Dendritic cell treated with granulocyte-macrophage colony-stimulating factor and Interleukin-4, amounts not matched to agents 40 ng/mL and 50 ng/mL, for 4 days (primary cell): ENCODE measurements around the gene CALHM6.

Experiments
- H3K27ac Mint-ChIP-seq: one replicate; pipeline ENCODE4 v1.8.0; 2022; ENCODE audit warnings: mild to moderate bottlenecking, mixed read lengths
- H3K27me3 Mint-ChIP-seq: one replicate; pipeline ENCODE4 v1.8.0; 2022; ENCODE audit warnings: mild to moderate bottlenecking, mixed read lengths
- H3K36me3 Mint-ChIP-seq: one replicate; pipeline ENCODE4 v1.8.0; 2022; ENCODE audit warnings: low read depth, mixed read lengths
- H3K4me1 Mint-ChIP-seq: one replicate; pipeline ENCODE4 v1.8.0; 2022; ENCODE audit warnings: low read depth, mixed read lengths
- H3K4me3 Mint-ChIP-seq: one replicate; pipeline ENCODE4 v1.8.0; 2022; ENCODE audit warnings: mild to moderate bottlenecking, moderate library complexity, mixed read lengths
- H3K9me3 Mint-ChIP-seq: one replicate; pipeline ENCODE4 v1.8.0; 2022; ENCODE audit warnings: mixed read lengths
- intact Hi-C: fragments of 100-400 bp; cut with micrococcal nuclease; formaldehyde crosslinking; loops from one replicate; pipeline ENCODE4 v1.15.0; 2022

The CALHM6 gene

DNA sequence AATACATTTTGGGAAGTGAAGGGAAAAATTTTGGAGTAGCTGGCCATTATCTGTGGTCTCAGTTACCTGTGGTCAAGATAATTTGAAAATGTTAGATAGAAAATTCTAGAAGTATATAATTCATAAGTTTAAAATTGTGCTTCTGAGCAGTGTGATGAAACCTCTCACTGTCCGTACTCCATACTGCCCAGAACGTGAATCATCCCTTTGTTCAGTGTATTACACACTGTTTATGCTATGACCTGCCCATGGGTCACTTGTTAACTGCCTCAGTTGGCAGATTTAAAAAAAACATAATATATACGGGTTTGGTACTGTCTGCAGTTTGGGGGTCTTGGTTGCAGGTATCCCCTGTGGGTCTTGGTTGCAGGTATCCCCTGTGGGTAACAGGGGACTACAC lies 46.1 kb downstream of the CALHM6 start:
- intact Hi-C loops, result no loop called here
- Mint-ChIP-seq H3K27me3 (peaks cover 3% of the 10 kb centered on the region), H3K4me3 (no peak overlapping the region), H3K9me3 (peaks cover 20% of the 10 kb centered on the region), H3K4me1 (peaks cover 6% of the 10 kb centered on the region), H3K36me3 (peaks cover 4% of the 10 kb centered on the region), H3K27ac (no peak overlapping the region)

DNA sequence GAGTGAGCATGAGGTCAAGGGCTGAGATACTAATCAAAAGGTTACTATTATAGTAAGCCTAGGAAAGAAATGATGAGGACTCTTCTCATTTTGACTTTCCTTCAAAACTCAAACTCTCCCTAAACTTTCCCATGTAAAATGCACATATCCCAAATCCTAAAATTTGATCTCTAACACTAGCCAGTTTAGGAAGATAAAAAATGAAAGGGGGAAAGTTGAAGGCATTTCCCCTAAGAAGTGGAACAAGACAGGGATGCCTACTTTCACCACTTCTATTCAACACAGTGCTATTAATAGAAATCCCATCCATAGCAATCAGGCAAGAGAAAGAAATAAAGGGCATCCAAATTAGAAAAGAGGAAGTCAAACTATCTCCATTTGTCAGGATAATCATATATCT lies 47.4 kb downstream of the CALHM6 start:
- peaks cover 15% of the 10 kb centered on the region for H3K9me3 Mint-ChIP-seq
- H3K27me3 Mint-ChIP-seq, result peaks cover 6% of the 10 kb centered on the region
- H3K4me1 Mint-ChIP-seq, result peaks cover 6% of the 10 kb centered on the region
- H3K36me3 Mint-ChIP-seq, result no peaks in the 10 kb centered on the region
- no peak overlapping the region for H3K4me3 Mint-ChIP-seq
- no peak overlapping the region for H3K27ac Mint-ChIP-seq
- intact Hi-C loops, result no loop called here

DNA sequence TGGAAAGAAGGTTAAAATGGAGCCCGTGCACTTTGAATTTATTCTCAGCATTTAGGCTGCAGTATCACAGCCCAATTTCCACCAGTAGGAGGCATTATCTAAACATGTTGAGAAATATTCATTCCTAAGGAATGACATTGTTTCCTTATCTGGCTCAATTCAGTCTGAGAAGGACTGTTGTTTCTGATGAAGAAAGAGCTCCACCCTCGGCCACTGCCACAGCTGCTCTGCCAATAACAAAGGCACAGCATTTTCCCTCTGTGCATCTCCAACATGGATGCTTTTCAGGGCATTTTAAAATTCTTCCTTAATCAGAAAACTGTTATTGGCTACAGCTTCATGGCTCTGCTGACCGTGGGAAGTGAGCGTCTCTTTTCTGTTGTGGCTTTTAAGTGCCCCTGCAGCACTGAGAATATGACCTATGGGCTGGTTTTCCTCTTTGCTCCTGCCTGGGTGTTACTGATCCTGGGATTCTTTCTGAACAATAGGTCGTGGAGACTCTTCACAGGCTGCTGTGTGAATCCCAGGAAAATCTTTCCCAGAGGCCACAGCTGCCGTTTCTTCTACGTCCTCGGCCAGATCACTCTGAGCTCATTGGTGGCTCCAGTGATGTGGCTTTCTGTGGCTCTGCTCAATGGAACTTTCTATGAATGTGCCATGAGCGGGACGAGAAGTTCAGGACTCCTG lies 50.4 kb downstream of the CALHM6 start, which contains the start of gene CALHM5:
TSS of gene CALHM5 (plus strand) at position 216 of the 687 bp plus-strand sequence. CDS start at position 274, 58 bp downstream.
- Mint-ChIP-seq H3K36me3 (no peaks in the 10 kb centered on the region), H3K27me3 (peaks cover 3% of the 10 kb centered on the region), H3K4me1 (peaks cover 6% of the 10 kb centered on the region), H3K9me3 (peaks cover 15% of the 10 kb centered on the region), H3K27ac (no peak within 1 kb of the TSS), H3K4me3 (no peak within 1 kb of the TSS)
- intact Hi-C loops, result no loop called here

DNA sequence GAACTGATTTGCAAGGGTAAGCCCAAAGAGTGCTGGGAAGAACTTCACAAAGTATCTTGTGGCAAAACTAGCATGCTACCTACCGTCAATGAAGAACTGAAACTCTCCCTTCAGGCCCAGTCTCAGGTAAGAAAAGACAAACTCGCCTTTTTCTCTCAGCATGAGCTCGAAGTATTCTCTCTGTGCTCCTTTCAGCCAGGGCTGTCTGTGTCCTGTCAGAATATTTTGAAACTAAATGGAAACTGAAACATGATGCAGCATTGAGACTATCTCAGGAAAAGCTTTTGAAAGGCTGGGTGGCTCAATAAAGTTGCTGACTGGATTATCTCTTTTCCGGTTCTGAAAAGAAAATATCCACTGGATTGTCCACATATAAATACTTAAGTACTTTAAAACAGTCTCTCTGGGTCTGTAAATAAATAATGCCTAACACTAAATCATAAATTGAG lies 51.0 kb downstream of the CALHM6 start:
- intact Hi-C loops, result no loop called here
- Mint-ChIP-seq H3K4me1 (peaks cover 6% of the 10 kb centered on the region), H3K9me3 (peaks cover 15% of the 10 kb centered on the region), H3K27me3 (peaks cover 3% of the 10 kb centered on the region), H3K36me3 (no peaks in the 10 kb centered on the region), H3K27ac (no peak overlapping the region), H3K4me3 (no peak overlapping the region)

DNA sequence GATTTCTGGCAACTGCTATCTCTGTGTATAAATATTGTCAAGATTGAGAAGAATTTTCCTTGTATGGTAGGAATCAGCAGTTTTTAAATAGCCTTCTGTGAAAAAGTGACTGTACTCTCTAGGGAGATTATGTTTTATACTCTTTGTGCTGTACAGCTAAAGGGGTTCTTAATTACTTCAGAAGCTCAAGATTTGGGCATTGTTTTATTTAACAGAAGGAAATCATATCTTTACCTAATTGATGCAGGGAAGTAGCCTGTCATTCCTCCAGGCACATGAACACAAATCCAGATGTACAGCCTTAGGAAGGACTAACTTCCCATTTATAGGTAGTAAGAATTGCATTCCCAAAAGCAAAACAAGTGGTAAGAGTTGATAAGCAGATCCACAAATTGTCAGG lies 51.6 kb downstream of the CALHM6 start:
- H3K9me3 Mint-ChIP-seq, result peaks cover 15% of the 10 kb centered on the region
- peaks cover 3% of the 10 kb centered on the region for H3K27me3 Mint-ChIP-seq
- peaks cover 6% of the 10 kb centered on the region for H3K4me1 Mint-ChIP-seq
- intact Hi-C loops, result no loop called here
- H3K36me3 Mint-ChIP-seq, result no peaks in the 10 kb centered on the region
- no peak overlapping the region for H3K4me3 Mint-ChIP-seq
- H3K27ac Mint-ChIP-seq, result no peak overlapping the region
